H1 (cell line): ENCODE measurements around the gene TMEM168. TPM values are rescaled to one million over a fixed set of nuclear protein-coding genes. Genes with fewer than 3 reads are reported as not detected.

Source experiments
- CBX8 ChIP-seq: fragments of 300-800, 300-1000 bp; sonication (generic); IDR thresholded peaks from 2 replicates; pipeline ENCODE4 v1.7.1; 2016; ENCODE audit warnings: low read depth, low read length, borderline replicate concordance
- CHD2 ChIP-seq: IDR thresholded peaks from 2 replicates; pipeline ENCODE4 v1.6.1; 2012; ENCODE audit warnings: low read length, improper control_type of control experiment
- EZH2 ChIP-seq: fragments of 200-600 bp; sonication (generic); IDR thresholded peaks from 2 replicates; pipeline ENCODE4 v1.7.1; 2012; ENCODE audit warnings: low read depth, mild to moderate bottlenecking, moderate library complexity, low read length, inconsistent platforms; ENCODE audit not compliant: severe bottlenecking
- HDAC2 ChIP-seq, 2 experiments: fragments of 300-600 bp in 1 of 2; sonication (generic) in 1 of 2; IDR thresholded peaks; 2 replicates each; pipeline ENCODE4 v1.6.1; 2011 to 2012; ENCODE audit warnings: low read depth in 2 of 2, low read length in 2 of 2, mild to moderate bottlenecking in 2 of 2, moderate library complexity in 2 of 2, borderline replicate concordance in 1 of 2, inconsistent platforms in 1 of 2
- HDAC6 ChIP-seq: IDR thresholded peaks from one replicate; pipeline ENCODE4 v1.7.1; 2012; ENCODE audit warnings: low read depth, mild to moderate bottlenecking, inconsistent platforms, low read length, moderate library complexity
- SIX5 ChIP-seq: IDR thresholded peaks from 2 replicates; pipeline ENCODE4 v1.6.1; 2011; ENCODE audit warnings: mild to moderate bottlenecking, low read depth, low read length
- TCF12 ChIP-seq: IDR thresholded peaks from 2 replicates; pipeline ENCODE4 v1.6.1; 2011; ENCODE audit warnings: low read depth, mild to moderate bottlenecking, low read length
- TEAD4 ChIP-seq: IDR thresholded peaks from 2 replicates; pipeline ENCODE4 v1.6.1; 2012; ENCODE audit warnings: low read depth, low read length, inconsistent platforms, mixed read lengths
- polyA plus RNA-seq, 7 experiments: library from polyadenylated mRNA; depleted of rRNA in 3 of 7; stranded (reverse) in 5 of 7; unstranded in 2 of 7; fragments of >200 nt in 5 of 7; fragments of 200-250 nt in 2 of 7; gene quantifications; 1 replicate in 5 of 7; 2 replicates in 1 of 7; 4 replicates in 1 of 7; pipeline versions ENCODE4 v1.2.1 to v1.2.3, GENCODE V29; 2011 to 2013; ENCODE audit warnings: missing spikeins in 2 of 7, mixed read lengths in 2 of 7
- total RNA-seq: library from RNA; stranded (reverse); fragmentation: NEBNext Ultra II Directional; extraction: Animal tissue kit (Norgen Biotek cat#: 25700); gene quantifications from 2 replicates; pipeline ENCODE4 v1.2.1, GENCODE V29; 2021
- TF ChIP-seq, protein P1 (sequence below): IDR thresholded peaks from 2 replicates; pipeline ENCODE4 v1.6.1; 2011; ENCODE audit warnings: low read length, improper control_type of control experiment

The TMEM168 gene
- total and polyA plus RNA-seq, 2 of the 8 experiments (the other 6 are each of a cell fraction or from before 2014, with no cell fraction given) = 8.9 to 11.1 TPM

DNA sequence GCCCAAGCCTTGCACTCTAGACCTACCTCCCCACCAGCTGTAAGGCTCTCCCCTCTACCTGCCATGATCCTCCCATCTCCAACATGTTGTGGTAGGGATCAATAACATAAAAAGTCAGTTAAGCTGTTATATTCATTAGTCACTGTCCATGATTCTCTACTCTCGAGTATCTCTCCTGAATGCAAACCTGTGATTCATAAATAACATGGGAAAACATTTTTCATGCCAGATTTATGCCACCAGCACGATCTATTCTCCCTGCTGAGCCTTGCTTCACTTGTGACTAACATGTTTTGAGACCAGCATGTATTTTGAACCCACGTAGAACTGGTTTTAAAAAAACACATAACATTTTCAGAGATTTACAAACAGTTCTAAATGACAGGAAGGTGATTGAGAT, 30.3 kb downstream of the TMEM168 start (continued):
- TF ChIP-seq HDAC6 (no peak), EZH2 (no peak), CBX8 (no peak), CHD2 (no peak), TEAD4 (no peak), SIX5 (no peak), HDAC2 (IDR thresholded peaks at IDR 0.05; ENCODE audit: borderline replicate concordance in 1 of 2, low read depth in 2 of 2, low read length in 2 of 2) (no peak), TCF12 (no peak)
- TF ChIP-seq, protein P1, sequence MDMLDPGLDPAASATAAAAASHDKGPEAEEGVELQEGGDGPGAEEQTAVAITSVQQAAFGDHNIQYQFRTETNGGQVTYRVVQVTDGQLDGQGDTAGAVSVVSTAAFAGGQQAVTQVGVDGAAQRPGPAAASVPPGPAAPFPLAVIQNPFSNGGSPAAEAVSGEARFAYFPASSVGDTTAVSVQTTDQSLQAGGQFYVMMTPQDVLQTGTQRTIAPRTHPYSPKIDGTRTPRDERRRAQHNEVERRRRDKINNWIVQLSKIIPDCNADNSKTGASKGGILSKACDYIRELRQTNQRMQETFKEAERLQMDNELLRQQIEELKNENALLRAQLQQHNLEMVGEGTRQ = no peak
- TF ChIP-seq, all 59 proteins: peak for 0
